Posterior vena cava (tissue), 2 donors: ENCODE data around the gene HMBS. TPM values are rescaled to one million over a fixed set of nuclear protein-coding genes. Genes with fewer than 3 reads are reported as not detected.
"Not testable (repeated sequence)": the region's sequence is repeated elsewhere in the genome, so short reads cannot be mapped to it uniquely, and the experiment has no call there.

Experiments
- DNase-seq: peaks from one replicate; pipeline ENCODE4 v3.0.0-alpha.2; 2020; ENCODE audit warnings: low spot score
- intact Hi-C, 2 donors: fragments of 100-400 bp; cut with DNase I; formaldehyde crosslinking; loops; one replicate each; pipeline versions ENCODE4 v1.14.1 to v1.14.2; 2022 to 2023
- long read RNA-seq, 2 donors: library from polyadenylated mRNA; unstranded; transcript quantifications; one replicate each; pipeline ENCODE4 v2.0.0, GENCODE V29; 2020 to 2021
- total RNA-seq, 2 donors: library from RNA; stranded (reverse); fragmentation: NEBNext Ultra II Directional; extraction: Animal tissue kit (Norgen Biotek cat#: 25700); gene quantifications; one replicate each; pipeline ENCODE4 v1.2.1, GENCODE V29; 2021
- donor health status: DM: yes; HTN: yes; CAD: no.
- donor health status: DM: yes; HTN: yes; CAD: no.

Gene HMBS
- total RNA-seq, result 10 to 100 TPM; 16.8 to 21.1 TPM
- long read RNA-seq, donor 1, transcript HMBS-201 (14 exons, 1,501 nt), result major isoform, 7 of 12 reads
- long read RNA-seq, donor 1, partial matches to known transcripts, result 4 of 12 reads
- long read RNA-seq, donor 1, other reads (novel, unspliced or antisense), result 1 of 12 reads
- long read RNA-seq, donor 2, transcript HMBS-201 (14 exons, 1,501 nt), result major isoform, 59 of 86 reads
- long read RNA-seq, donor 2, partial matches to known transcripts, result 6 of 86 reads
- long read RNA-seq, donor 2, other reads (novel, unspliced or antisense), result 15 of 86 reads

DNA sequence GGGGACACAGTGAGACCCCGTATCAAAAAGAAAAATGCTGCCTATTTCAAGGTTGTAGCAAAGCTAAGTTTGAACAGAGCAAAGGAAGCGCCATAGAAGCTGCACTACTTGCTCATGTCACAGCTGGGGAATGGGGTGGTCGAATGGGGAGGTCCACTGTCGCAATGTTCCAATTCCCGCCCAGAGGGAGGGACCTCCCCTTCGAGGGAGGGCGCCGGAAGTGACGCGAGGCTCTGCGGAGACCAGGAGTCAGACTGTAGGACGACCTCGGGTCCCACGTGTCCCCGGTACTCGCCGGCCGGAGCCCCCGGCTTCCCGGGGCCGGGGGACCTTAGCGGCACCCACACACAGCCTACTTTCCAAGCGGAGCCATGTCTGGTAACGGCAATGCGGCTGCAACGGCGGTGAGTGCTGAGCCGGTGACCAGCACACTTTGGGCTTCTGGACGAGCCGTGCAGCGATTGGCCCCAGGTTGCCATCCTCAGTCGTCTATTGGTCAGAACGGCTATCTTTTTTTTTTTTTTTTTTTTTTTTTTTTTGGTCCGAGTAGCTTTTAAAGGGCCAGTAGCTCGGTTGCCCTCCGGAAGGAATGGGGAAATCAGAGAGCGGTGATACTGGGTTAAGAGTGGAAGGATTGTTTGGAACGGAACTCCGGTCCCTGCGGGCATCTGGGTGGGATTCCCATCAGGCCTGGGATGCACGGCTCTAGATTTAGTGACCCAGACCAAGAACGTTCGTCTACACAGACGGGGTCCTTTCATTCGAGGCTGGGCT is at the start of gene HMBS:
TSS of gene HMBS (plus strand) at position 219 of the 774 bp plus-strand sequence. CDS start at position 372, 153 bp downstream.
- intact Hi-C loops, result no loop called here

GRCh38 chr11:119038884-119039283 is 45.8 kb upstream of the HMBS start:
- intact Hi-C loops, result no loop called here

More for the DNA sequence above, at the start of gene HMBS:
- peak; percentile 99 for DNase-seq

GRCh38 chr11:119039471-119039870 is 45.2 kb upstream of the HMBS start:
- intact Hi-C loops, result not testable (repeated sequence)

More at GRCh38 chr11:119038884-119039283, 45.8 kb upstream of the HMBS start:
- no peak for DNase-seq

DNA sequence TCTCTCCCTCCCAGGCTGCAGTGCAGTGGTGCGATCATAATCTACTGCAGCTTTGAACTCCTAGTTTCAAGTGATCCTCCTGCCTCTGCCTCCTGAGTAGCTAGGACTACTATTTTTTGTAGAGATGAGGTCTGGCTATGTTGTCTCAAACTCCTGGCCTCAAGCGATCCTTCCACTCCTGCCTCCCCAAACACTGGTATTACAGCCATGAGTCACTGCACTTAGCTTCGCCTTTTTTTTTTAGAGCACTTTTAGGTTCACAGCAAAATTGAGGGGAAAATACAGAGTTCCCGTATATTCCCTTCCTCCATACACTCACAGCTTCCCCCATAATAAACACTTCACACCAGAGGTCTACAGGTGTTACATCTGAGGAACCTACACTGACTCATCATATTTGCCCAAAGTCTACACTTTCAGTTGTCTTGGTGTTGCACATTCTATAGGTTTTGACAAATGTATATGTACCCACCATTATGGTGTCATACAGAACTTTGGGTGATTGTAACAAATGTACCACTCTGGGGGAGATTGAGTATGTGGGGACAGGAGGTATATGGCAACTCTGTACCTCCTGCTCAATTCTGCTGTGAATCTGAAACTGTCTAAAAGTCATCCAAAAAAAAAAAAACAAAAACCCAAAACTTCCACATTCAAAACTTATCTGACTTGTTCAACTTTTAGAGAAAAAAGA is 42.7 kb upstream of the HMBS start:
- intact Hi-C loops, result no loop called here
- no peak for DNase-seq

More at GRCh38 chr11:119039471-119039870, 45.2 kb upstream of the HMBS start:
- DNase-seq, result not testable (repeated sequence)

GRCh38 chr11:119042927-119043326 is 41.8 kb upstream of the HMBS start:
- DNase-seq, result no peak
- intact Hi-C loops, result no loop called here

- intact Hi-C loops, result no loop called here
- no peak for DNase-seq
These were observed 40.0 kb upstream of the HMBS start for GRCh38 chr11:119044708-119045107.

DNA sequence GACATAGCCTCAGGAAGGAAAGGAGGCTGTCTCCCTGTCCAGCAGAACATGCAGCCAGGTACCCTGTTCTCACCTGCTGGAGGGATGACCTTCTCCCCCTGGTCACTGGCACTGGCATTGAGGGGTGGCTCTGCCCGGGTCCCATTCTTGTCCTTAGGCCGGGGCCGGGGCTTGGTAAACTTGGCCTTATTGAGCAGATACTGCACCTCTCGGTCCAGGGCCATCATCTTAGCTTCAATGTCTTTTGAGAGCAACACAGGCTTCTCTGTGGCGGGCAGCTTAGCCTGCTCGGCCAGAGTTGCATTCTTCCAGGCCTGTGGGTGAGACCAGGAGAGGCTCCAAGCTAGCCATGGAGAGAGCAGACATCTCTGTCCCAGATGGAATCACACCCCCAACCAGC is 38.2 kb upstream of the HMBS start:
- intact Hi-C loops, result no loop called here
- no peak for DNase-seq

- intact Hi-C loops, result no loop called here
- DNase-seq, result no peak
These were observed 37.5 kb upstream of the HMBS start for GRCh38 chr11:119047205-119047604.

- DNase-seq, result no peak
- intact Hi-C loops, result no loop called here
These were observed 36.0 kb upstream of the HMBS start for GRCh38 chr11:119048644-119049043.

DNA sequence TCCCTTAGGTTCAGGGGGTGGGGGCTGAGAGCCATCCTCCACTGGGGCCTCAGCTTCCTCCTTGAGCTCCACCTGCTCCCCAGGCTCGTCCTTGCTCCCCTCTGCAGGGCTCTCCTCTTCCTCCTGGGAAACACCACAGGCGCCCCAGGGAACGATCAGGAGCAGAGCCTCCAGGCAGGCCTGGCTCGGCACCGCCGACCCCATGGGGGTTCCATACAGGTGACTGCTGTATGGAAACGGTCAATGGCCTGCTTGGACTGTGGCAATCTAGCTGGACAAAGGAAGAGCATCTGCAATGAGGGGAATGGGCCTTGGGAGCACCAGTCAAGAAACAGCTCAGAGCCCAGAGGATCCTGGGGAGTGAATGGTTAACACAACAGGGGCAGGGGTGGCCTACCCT is 35.6 kb upstream of the HMBS start:
- intact Hi-C loops, result no loop called here
- no peak for DNase-seq

GRCh38 chr11:119051440-119052162 is 33.1 kb upstream of the HMBS start:
- intact Hi-C loops, result no loop called here
- no peak for DNase-seq

GRCh38 chr11:119052163-119052814 is 32.4 kb upstream of the HMBS start:
- intact Hi-C loops, result no loop called here
- DNase-seq, result no peak

DNA sequence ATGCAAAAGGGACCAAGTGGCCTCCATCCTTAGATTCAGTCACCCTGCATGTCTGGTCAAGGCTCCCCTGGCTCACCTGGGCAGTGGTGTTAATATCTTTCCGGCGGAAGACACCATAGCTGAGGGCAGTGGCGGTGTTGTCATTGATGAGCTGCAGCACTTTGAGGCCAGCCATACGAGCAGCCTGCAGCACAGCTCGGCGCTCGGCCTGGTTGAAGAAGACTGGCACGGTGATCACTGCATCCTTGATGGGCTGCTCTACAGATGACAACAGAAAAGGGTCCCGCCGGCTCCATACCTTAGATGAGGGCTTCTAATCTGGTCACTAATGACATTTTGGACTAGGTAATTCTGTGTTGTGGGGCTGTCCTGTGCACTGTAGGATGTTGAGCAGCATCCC is 30.3 kb upstream of the HMBS start:
- intact Hi-C loops, result no loop called here
- no peak for DNase-seq

- DNase-seq, result no peak
- intact Hi-C loops, result no loop called here
These were observed 28.8 kb upstream of the HMBS start for GRCh38 chr11:119055901-119056300.

GRCh38 chr11:119056421-119056999 is 28.2 kb upstream of the HMBS start:
- intact Hi-C loops, result no loop called here
- no peak for DNase-seq

DNA sequence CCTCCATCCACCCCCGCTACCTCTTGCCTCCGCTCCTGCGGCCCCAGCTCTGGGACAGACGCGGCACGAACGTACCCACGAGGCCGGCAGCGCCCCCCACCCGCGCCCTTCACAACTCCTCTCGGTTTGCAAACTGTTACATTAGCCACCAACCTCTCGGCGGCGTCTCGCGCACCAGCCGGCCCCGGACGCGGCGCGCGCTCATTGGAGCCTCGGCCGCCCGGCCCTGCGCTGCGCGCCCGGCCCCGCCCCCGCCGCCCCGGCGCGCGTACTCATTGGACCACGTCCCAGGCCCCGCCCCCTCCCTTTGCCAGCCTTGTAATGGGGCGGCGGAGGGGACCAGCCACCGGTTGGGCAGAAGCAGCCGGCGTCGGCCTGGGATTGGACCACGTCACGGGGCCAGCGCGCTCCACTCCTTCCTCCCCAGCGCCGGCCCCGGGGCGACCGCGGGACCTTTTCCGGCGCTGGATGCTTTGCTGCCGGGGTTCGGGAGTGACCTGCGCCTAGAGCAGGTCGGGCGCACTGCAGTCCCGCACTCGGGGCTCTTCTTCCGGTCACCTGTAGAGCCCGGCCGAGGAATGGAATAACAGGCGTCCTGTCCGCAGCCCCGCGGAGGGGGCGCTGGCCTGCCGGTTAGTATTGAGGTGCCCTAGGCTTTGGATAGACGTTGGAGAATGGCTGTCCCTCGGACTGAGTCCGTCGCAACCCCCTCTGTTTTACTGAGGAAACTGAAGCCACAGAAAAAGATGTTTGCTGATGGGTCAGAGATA is 27.5 kb upstream of the HMBS start, which contains the start of gene HYOU1:
TSS of gene HYOU1 (minus strand) at position 206 of the 770 bp plus-strand sequence. CDS start 1,045 bp downstream, outside the sequence.
- intact Hi-C loops, result no loop called here
- peak; percentile 99 for DNase-seq

GRCh38 chr11:119059128-119059527 is 25.6 kb upstream of the HMBS start:
- not testable (repeated sequence) for DNase-seq

DNA sequence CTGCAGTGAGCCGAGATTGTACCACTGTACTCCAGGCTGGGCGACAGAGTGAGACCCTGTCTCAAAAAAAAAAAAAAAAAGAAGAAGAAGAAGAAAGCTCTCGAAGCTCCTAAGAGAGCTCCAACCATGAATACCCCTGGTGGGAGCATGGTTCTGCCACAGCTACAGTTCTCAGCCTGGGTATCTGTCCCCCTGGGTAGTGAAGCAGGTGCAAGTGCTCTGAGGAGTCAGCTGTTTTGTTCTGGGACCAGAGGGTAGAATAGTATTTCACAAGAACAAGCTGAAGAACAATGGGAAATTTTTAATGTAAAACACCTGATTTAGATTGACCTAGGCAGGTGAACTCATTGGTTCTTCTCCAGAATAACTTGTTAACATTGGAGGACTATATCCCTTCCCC is 23.4 kb upstream of the HMBS start:
- DNase-seq, result no peak
- intact Hi-C loops, result loop anchor here in 1 of 2 donors (5.0 kb wide), 1 partner anchor 39 kb away; no protein-coding TSS in a partner anchor

More at GRCh38 chr11:119059128-119059527, 25.6 kb upstream of the HMBS start:
- intact Hi-C loops, result not testable (repeated sequence)
